Upper lobe of right lung (tissue), 1 donor: Measurements from ENCODE around the gene SGPP1. TPM values are rescaled to one million over a fixed set of nuclear protein-coding genes. Genes with fewer than 3 reads are reported as not detected.

Experiments used
- ATAC-seq: fragments of 200-7000 bp; cut with Tn5 transposase; one replicate; pipeline ENCODE4 v1.9.1; 2020; ENCODE audit warnings: mild to moderate bottlenecking, moderate library complexity
- DNase-seq: peaks from one replicate; pipeline ENCODE4 v3.0.0-alpha.2; 2020
- H3K27ac ChIP-seq: fragments of 200-600 bp; one replicate; pipeline ENCODE4 v1.8.0; 2022
- H3K27me3 ChIP-seq: fragments of 200-600 bp; one replicate; pipeline ENCODE4 v1.8.0; 2022; ENCODE audit warnings: mild to moderate bottlenecking
- H3K36me3 ChIP-seq: fragments of 200-600 bp; one replicate; pipeline ENCODE4 v1.8.0; 2022
- H3K4me1 ChIP-seq: fragments of 200-600 bp; one replicate; pipeline ENCODE4 v1.8.0; 2022
- H3K4me3 ChIP-seq: fragments of 200-600 bp; one replicate; pipeline ENCODE4 v1.8.0; 2022; ENCODE audit warnings: mild to moderate bottlenecking
- H3K9me3 ChIP-seq: fragments of 200-600 bp; one replicate; pipeline ENCODE4 v1.8.0; 2022
- intact Hi-C: fragments of 100-400 bp; cut with DNase I; formaldehyde crosslinking; loops from one replicate; pipeline ENCODE4 v1.11.0; 2022
- total RNA-seq: library from RNA; stranded (reverse); fragmentation: NEBNext Ultra II Directional; extraction: Animal tissue kit (Norgen Biotek cat#: 25700); gene quantifications from one replicate; pipeline ENCODE4 v1.2.1, GENCODE V29; 2021
- TF ChIP-seq, protein P1 (sequence below): fragments of 200-600 bp; IDR thresholded peaks from one replicate; pipeline ENCODE4 v1.8.0; 2022; ENCODE audit warnings: antibody characterized with exemption
- donor health status: DM: no; HTN: yes; CAD: no; lungs with severe emphysema.

The SGPP1 gene
- total RNA-seq, 1 donor from 2014 or later: 22.3 TPM

DNA sequence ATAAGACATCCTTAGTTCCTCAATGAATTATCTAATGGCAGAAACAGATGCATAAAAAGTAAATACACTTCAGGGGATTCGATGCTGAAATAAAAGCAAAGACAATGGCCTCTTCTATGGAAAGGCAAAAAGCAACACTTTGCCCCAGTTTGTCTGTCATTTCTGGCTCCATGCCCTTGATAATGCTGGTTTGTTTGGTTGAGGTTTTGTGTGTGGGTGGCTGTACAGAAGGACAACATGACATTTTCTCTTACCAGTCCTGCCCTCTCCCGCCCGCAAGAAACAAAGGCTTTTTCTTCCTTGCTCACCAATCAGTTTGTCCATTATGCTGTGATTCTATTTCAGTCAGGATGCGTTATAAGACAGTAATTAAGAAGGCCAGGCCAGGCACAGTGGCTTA is 68.1 kb downstream of the SGPP1 start:
- Histone ChIP-seq H3K27ac (no peak overlapping the region), H3K36me3 (no peaks in the 10 kb centered on the region), H3K4me1 (peaks cover 4% of the 10 kb centered on the region), H3K9me3 (no peaks in the 10 kb centered on the region), H3K4me3 (no peak overlapping the region), H3K27me3 (no peaks in the 10 kb centered on the region)
- TF ChIP-seq, protein P1, sequence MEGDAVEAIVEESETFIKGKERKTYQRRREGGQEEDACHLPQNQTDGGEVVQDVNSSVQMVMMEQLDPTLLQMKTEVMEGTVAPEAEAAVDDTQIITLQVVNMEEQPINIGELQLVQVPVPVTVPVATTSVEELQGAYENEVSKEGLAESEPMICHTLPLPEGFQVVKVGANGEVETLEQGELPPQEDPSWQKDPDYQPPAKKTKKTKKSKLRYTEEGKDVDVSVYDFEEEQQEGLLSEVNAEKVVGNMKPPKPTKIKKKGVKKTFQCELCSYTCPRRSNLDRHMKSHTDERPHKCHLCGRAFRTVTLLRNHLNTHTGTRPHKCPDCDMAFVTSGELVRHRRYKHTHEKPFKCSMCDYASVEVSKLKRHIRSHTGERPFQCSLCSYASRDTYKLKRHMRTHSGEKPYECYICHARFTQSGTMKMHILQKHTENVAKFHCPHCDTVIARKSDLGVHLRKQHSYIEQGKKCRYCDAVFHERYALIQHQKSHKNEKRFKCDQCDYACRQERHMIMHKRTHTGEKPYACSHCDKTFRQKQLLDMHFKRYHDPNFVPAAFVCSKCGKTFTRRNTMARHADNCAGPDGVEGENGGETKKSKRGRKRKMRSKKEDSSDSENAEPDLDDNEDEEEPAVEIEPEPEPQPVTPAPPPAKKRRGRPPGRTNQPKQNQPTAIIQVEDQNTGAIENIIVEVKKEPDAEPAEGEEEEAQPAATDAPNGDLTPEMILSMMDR: no peak
- DNase-seq (no peak), ATAC-seq (peak; percentile 9)
- intact Hi-C loops: no loop called here

DNA sequence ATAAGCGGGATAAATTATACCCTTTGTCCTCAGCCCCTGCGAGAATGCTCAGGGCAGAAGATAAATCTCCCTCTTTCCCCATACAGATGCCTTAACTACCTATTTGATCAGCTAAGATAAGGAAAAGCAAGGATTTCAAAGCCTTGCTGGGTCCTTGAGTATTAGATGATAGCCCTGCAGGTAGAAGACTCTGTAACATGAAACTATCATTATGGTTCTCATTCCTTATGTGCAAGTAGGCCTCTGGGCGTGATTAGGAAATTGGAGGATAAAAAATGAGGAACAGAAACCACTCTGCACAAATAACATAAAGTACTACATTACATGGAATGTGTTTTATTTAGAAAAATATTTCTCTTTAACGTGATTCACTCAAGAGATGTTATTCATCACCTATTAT is 71.7 kb downstream of the SGPP1 start:
- Histone ChIP-seq H3K27ac (no peak overlapping the region), H3K27me3 (no peaks in the 10 kb centered on the region), H3K4me3 (no peak overlapping the region), H3K36me3 (no peaks in the 10 kb centered on the region), H3K9me3 (no peaks in the 10 kb centered on the region), H3K4me1 (peaks cover 4% of the 10 kb centered on the region)
- intact Hi-C loops: no loop called here
- ATAC-seq (peak; percentile 66), DNase-seq (no peak)
- TF ChIP-seq, protein P1: no peak

GRCh38 chr14:63654936-63655335 is 72.9 kb downstream of the SGPP1 start:
- H3K9me3 ChIP-seq: no peaks in the 10 kb centered on the region
- intact Hi-C loops: no loop called here
- H3K27me3 ChIP-seq: no peaks in the 10 kb centered on the region
- TF ChIP-seq, protein P1: no peak
- no peak overlapping the region for H3K27ac ChIP-seq
- H3K36me3 ChIP-seq: no peaks in the 10 kb centered on the region
- no peak overlapping the region for H3K4me3 ChIP-seq
- peaks cover 4% of the 10 kb centered on the region for H3K4me1 ChIP-seq
- ATAC-seq (no peak), DNase-seq (no peak)

DNA sequence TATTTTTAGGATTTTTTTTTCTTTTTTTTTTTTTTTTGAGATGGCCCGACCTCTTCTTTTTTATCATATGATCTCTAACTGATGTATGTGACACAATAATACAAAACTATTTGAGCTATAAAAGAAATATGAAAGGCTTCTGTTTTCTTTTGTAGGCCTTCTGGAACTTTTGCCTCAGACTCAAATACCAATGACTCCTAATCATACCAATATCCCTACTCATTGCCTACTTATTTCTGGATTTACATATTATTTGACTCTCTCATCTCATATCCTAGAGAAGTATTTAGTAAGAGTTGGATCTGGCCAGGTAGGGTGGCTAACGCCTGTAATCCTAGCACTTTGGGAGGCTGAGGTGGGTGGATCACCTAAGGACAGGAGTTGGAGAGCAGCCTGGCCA is 73.5 kb downstream of the SGPP1 start:
- no peaks in the 10 kb centered on the region for H3K36me3 ChIP-seq
- intact Hi-C loops: no loop called here
- no peak overlapping the region for H3K4me3 ChIP-seq
- no peaks in the 10 kb centered on the region for H3K9me3 ChIP-seq
- DNase-seq (no peak), ATAC-seq (no peak)
- peaks cover 4% of the 10 kb centered on the region for H3K4me1 ChIP-seq
- TF ChIP-seq, protein P1: no peak
- no peaks in the 10 kb centered on the region for H3K27me3 ChIP-seq
- H3K27ac ChIP-seq: no peak overlapping the region

- Histone ChIP-seq H3K27ac (no peak overlapping the region), H3K4me1 (peaks cover 4% of the 10 kb centered on the region), H3K4me3 (no peak overlapping the region), H3K27me3 (no peaks in the 10 kb centered on the region), H3K36me3 (no peaks in the 10 kb centered on the region), H3K9me3 (no peaks in the 10 kb centered on the region)
- TF ChIP-seq, protein P1: no peak
- DNase-seq (no peak), ATAC-seq (no peak)
- intact Hi-C loops: no loop called here
These were observed 75.5 kb downstream of the SGPP1 start for GRCh38 chr14:63652406-63652805.
